SJCRH30 (cell line): Measurements from ENCODE around the gene POP7. TPM values are rescaled to one million over a fixed set of nuclear protein-coding genes. Genes with fewer than 3 reads are reported as not detected.

Experiments
- DNase-seq, 2 experiments: peaks; one replicate each; pipeline ENCODE4 v3.0.0-alpha.2; 2015 to 2020
- H3K27ac ChIP-seq: fragments of 250-450 bp; sonication (Bioruptor Pico); 2 replicates; pipeline ENCODE4 v1.5.1; 2020; ENCODE audit warnings: mild to moderate bottlenecking, moderate library complexity
- H3K27me3 ChIP-seq: fragments of 250-450 bp; sonication (Bioruptor Pico); 2 replicates; pipeline ENCODE4 v1.5.1; 2020; ENCODE audit warnings: mild to moderate bottlenecking, moderate library complexity
- H3K36me3 ChIP-seq: fragments of 250-450 bp; sonication (Bioruptor Pico); 2 replicates; pipeline ENCODE4 v1.5.1; 2020; ENCODE audit warnings: mild to moderate bottlenecking, moderate library complexity
- H3K4me1 ChIP-seq: fragments of 250-450 bp; sonication (Bioruptor Pico); 2 replicates; pipeline ENCODE4 v1.5.1; 2020; ENCODE audit warnings: mild to moderate bottlenecking, moderate library complexity
- H3K4me3 ChIP-seq: fragments of 250-450 bp; sonication (Bioruptor Pico); 2 replicates; pipeline ENCODE4 v1.5.1; 2020; ENCODE audit warnings: mild to moderate bottlenecking, moderate library complexity
- H3K9me3 ChIP-seq: fragments of 250-450 bp; sonication (Bioruptor Pico); replicated peaks from 2 replicates; pipeline ENCODE4 v1.5.1; 2020; ENCODE audit warnings: mild to moderate bottlenecking, moderate library complexity
- total RNA-seq: library from RNA; depleted of rRNA; stranded (reverse); fragments of >200 nt; shearing (Covaris generic); gene quantifications from 2 replicates; pipeline ENCODE4 v1.2.3, GENCODE V29; 2014

The POP7 gene
- total RNA-seq, 1 experiment from 2014 or later = 67.9 TPM

GRCh38 chr7:100675581-100676350 is 30.2 kb upstream of the POP7 start:
- no peaks in the 10 kb centered on the region for H3K4me1 ChIP-seq
- no peak overlapping the region for H3K27ac ChIP-seq
- no peaks in the 10 kb centered on the region for H3K9me3 ChIP-seq
- H3K27me3 ChIP-seq = no peaks in the 10 kb centered on the region
- peak; percentile 73 to 80 for DNase-seq
- H3K36me3 ChIP-seq = peaks cover 38% of the 10 kb centered on the region
- H3K4me3 ChIP-seq = peak overlapping the region; percentile 91

GRCh38 chr7:100676501-100677306 is 29.2 kb upstream of the POP7 start:
- H3K36me3 ChIP-seq = peaks cover 44% of the 10 kb centered on the region
- H3K4me3 ChIP-seq = no peak overlapping the region; the same call in 1 of the 2 replicates
- no peaks in the 10 kb centered on the region for H3K27me3 ChIP-seq

GRCh38 chr7:100677308-100678267 is 28.3 kb upstream of the POP7 start:
- Histone ChIP-seq H3K27me3 (no peaks in the 10 kb centered on the region), H3K36me3 (peaks cover 52% of the 10 kb centered on the region), H3K9me3 (no peaks in the 10 kb centered on the region), H3K4me3 (no peak overlapping the region), H3K4me1 (no peaks in the 10 kb centered on the region), H3K27ac (no peak overlapping the region)
- DNase-seq = no peak

More at GRCh38 chr7:100676501-100677306, 29.2 kb upstream of the POP7 start:
- DNase-seq = no peak
- no peaks in the 10 kb centered on the region for H3K9me3 ChIP-seq
- H3K4me1 ChIP-seq = no peaks in the 10 kb centered on the region
- no peak overlapping the region for H3K27ac ChIP-seq

- H3K36me3 ChIP-seq = peaks cover 61% of the 10 kb centered on the region
- no peaks in the 10 kb centered on the region for H3K4me1 ChIP-seq
- H3K9me3 ChIP-seq = no peaks in the 10 kb centered on the region
- no peaks in the 10 kb centered on the region for H3K27me3 ChIP-seq
- no peak overlapping the region for H3K4me3 ChIP-seq
- no peak for DNase-seq
- H3K27ac ChIP-seq = no peak overlapping the region
Measured at GRCh38 chr7:100678291-100678984, 27.5 kb upstream of the POP7 start.

GRCh38 chr7:100679129-100679926 is 26.6 kb upstream of the POP7 start:
- DNase-seq = no peak
- Histone ChIP-seq H3K4me1 (no peaks in the 10 kb centered on the region), H3K36me3 (peaks cover 65% of the 10 kb centered on the region), H3K27ac (no peak overlapping the region), H3K4me3 (no peak overlapping the region), H3K27me3 (no peaks in the 10 kb centered on the region), H3K9me3 (no peaks in the 10 kb centered on the region)

- Histone ChIP-seq H3K9me3 (no peaks in the 10 kb centered on the region), H3K27ac (no peak overlapping the region), H3K36me3 (peaks cover 70% of the 10 kb centered on the region), H3K27me3 (no peaks in the 10 kb centered on the region), H3K4me1 (no peaks in the 10 kb centered on the region), H3K4me3 (no peak overlapping the region)
- DNase-seq = no peak
Measured at GRCh38 chr7:100679927-100680575, 25.9 kb upstream of the POP7 start.

- Histone ChIP-seq H3K27ac (no peak overlapping the region), H3K4me3 (no peak overlapping the region), H3K4me1 (no peaks in the 10 kb centered on the region), H3K27me3 (no peaks in the 10 kb centered on the region), H3K36me3 (peaks cover 76% of the 10 kb centered on the region), H3K9me3 (no peaks in the 10 kb centered on the region)
- DNase-seq = no peak
Measured at GRCh38 chr7:100680576-100681271, 25.2 kb upstream of the POP7 start.

GRCh38 chr7:100681491-100682227 is 24.3 kb upstream of the POP7 start:
- no peak for DNase-seq
- Histone ChIP-seq H3K27ac (no peak overlapping the region), H3K9me3 (no peaks in the 10 kb centered on the region), H3K36me3 (peaks cover 77% of the 10 kb centered on the region), H3K4me1 (no peaks in the 10 kb centered on the region), H3K27me3 (no peaks in the 10 kb centered on the region), H3K4me3 (no peak overlapping the region)

- Histone ChIP-seq H3K27ac (no peak overlapping the region), H3K9me3 (no peaks in the 10 kb centered on the region), H3K4me1 (no peaks in the 10 kb centered on the region), H3K36me3 (peaks cover 77% of the 10 kb centered on the region), H3K27me3 (no peaks in the 10 kb centered on the region), H3K4me3 (no peak overlapping the region)
- DNase-seq = no peak
Measured at GRCh38 chr7:100682228-100682741, 23.6 kb upstream of the POP7 start.

- Histone ChIP-seq H3K36me3 (peaks cover 76% of the 10 kb centered on the region), H3K9me3 (no peaks in the 10 kb centered on the region), H3K4me1 (no peaks in the 10 kb centered on the region), H3K27ac (no peak overlapping the region), H3K4me3 (no peak overlapping the region), H3K27me3 (no peaks in the 10 kb centered on the region)
- no peak for DNase-seq
Measured at GRCh38 chr7:100682991-100683658, 22.8 kb upstream of the POP7 start.

- no peak overlapping the region for H3K27ac ChIP-seq
- peaks cover 76% of the 10 kb centered on the region for H3K36me3 ChIP-seq
- no peak overlapping the region for H3K4me3 ChIP-seq
- H3K4me1 ChIP-seq = no peaks in the 10 kb centered on the region
- DNase-seq = no peak
- no peaks in the 10 kb centered on the region for H3K9me3 ChIP-seq
- H3K27me3 ChIP-seq = no peaks in the 10 kb centered on the region
Measured at GRCh38 chr7:100683659-100684533, 22.0 kb upstream of the POP7 start.
